ENCODE measurements around the gene PRKCH.

DNA sequence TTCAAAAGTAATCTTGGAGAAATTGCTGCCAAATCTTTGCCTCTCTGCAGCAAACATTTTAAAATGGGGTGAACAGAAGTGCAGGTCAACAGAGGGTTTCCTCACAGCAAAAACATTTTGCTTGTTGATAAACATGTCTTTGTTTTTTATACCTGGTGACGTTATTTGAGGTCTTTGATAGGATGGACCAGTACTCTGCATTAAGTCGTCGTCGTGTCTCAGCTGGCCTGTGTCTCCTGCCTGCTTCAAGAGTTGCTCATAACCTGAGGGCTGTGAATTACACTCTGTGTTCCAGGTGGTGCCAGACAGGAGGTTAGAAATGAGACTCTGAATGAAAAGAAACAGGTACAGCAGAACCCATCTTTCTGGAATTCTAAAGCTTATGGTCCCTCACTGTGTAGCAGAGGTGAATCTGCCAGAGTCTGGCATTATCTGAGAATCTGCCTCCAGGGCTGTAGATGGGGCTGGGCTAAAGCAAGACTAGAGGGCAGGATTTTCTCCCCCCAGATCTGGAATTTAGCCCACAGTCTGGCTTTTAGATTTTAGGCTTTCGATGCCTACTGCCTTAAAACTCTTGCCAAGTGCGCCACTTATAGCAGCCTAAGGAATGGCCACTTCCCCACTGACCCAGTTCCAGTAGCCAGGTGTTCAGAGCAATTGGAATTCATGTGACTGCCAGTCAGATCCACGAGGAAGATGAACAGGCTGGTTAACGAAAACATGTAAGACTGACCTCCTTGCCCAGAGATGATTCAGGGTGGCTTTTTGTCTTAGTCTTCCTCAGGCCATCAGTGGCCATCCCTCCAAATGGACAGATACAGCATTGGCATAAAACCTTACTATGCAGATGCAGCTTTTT lies 161.2 kb downstream of the PRKCH start:
- TF ChIP-seq, protein P1, sequence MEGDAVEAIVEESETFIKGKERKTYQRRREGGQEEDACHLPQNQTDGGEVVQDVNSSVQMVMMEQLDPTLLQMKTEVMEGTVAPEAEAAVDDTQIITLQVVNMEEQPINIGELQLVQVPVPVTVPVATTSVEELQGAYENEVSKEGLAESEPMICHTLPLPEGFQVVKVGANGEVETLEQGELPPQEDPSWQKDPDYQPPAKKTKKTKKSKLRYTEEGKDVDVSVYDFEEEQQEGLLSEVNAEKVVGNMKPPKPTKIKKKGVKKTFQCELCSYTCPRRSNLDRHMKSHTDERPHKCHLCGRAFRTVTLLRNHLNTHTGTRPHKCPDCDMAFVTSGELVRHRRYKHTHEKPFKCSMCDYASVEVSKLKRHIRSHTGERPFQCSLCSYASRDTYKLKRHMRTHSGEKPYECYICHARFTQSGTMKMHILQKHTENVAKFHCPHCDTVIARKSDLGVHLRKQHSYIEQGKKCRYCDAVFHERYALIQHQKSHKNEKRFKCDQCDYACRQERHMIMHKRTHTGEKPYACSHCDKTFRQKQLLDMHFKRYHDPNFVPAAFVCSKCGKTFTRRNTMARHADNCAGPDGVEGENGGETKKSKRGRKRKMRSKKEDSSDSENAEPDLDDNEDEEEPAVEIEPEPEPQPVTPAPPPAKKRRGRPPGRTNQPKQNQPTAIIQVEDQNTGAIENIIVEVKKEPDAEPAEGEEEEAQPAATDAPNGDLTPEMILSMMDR (IDR thresholded peaks at IDR 0.05; ENCODE audit: insufficient read depth, low read length): no peak
- TF ChIP-seq POLR2AphosphoS5 (IDR thresholded peaks at IDR 0.05; ENCODE audit: low read depth): no peak
- TF ChIP-seq, protein P2, sequence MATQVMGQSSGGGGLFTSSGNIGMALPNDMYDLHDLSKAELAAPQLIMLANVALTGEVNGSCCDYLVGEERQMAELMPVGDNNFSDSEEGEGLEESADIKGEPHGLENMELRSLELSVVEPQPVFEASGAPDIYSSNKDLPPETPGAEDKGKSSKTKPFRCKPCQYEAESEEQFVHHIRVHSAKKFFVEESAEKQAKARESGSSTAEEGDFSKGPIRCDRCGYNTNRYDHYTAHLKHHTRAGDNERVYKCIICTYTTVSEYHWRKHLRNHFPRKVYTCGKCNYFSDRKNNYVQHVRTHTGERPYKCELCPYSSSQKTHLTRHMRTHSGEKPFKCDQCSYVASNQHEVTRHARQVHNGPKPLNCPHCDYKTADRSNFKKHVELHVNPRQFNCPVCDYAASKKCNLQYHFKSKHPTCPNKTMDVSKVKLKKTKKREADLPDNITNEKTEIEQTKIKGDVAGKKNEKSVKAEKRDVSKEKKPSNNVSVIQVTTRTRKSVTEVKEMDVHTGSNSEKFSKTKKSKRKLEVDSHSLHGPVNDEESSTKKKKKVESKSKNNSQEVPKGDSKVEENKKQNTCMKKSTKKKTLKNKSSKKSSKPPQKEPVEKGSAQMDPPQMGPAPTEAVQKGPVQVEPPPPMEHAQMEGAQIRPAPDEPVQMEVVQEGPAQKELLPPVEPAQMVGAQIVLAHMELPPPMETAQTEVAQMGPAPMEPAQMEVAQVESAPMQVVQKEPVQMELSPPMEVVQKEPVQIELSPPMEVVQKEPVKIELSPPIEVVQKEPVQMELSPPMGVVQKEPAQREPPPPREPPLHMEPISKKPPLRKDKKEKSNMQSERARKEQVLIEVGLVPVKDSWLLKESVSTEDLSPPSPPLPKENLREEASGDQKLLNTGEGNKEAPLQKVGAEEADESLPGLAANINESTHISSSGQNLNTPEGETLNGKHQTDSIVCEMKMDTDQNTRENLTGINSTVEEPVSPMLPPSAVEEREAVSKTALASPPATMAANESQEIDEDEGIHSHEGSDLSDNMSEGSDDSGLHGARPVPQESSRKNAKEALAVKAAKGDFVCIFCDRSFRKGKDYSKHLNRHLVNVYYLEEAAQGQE (IDR thresholded peaks at IDR 0.05; ENCODE audit: insufficient replicate concordance, low read depth): no peak
